HG03060 (cell line): Measurements from ENCODE around the gene FRAS1.
"Not testable (repeated sequence)": the region's sequence is repeated elsewhere in the genome, so short reads cannot be mapped to it uniquely, and the experiment has no call there.

ENCODE experiments used
- ATAC-seq: cut with Tn5 transposase; IDR thresholded peaks from one replicate; pipeline ENCODE4 v1.9.1; 2021; ENCODE audit warnings: low read depth, moderate number of reproducible peaks; ENCODE audit not compliant: unreplicated experiment

Gene FRAS1

GRCh38 chr4:78267790-78268189, 210.7 kb downstream of the FRAS1 start:
- no peak for ATAC-seq

GRCh38 chr4:78268597-78268996, 211.5 kb downstream of the FRAS1 start:
- no peak for ATAC-seq

- ATAC-seq, result not testable (repeated sequence)
Measured at GRCh38 chr4:78275450-78275849, 218.3 kb downstream of the FRAS1 start.

GRCh38 chr4:78286281-78286680, 229.2 kb downstream of the FRAS1 start:
- no peak for ATAC-seq

- ATAC-seq, result no peak
Measured at GRCh38 chr4:78288327-78288726, 231.2 kb downstream of the FRAS1 start.

GRCh38 chr4:78291277-78291676, 234.2 kb downstream of the FRAS1 start:
- ATAC-seq, result no peak

GRCh38 chr4:78292341-78292740, 235.2 kb downstream of the FRAS1 start:
- no peak for ATAC-seq

GRCh38 chr4:78292856-78293255, 235.7 kb downstream of the FRAS1 start:
- ATAC-seq, result no peak

- no peak for ATAC-seq
Measured at GRCh38 chr4:78293348-78293747, 236.2 kb downstream of the FRAS1 start.

- no peak for ATAC-seq
Measured at GRCh38 chr4:78293821-78294301, 236.7 kb downstream of the FRAS1 start.

- no peak for ATAC-seq
Measured at GRCh38 chr4:78296261-78296660, 239.1 kb downstream of the FRAS1 start.

- no peak for ATAC-seq
Measured at GRCh38 chr4:78297116-78297800, 240.1 kb downstream of the FRAS1 start.

GRCh38 chr4:78298618-78299017, 241.5 kb downstream of the FRAS1 start:
- ATAC-seq, result no peak

GRCh38 chr4:78299565-78299972, 242.4 kb downstream of the FRAS1 start:
- ATAC-seq, result no peak

- ATAC-seq, result not testable (repeated sequence)
Measured at GRCh38 chr4:78307263-78307662, 250.1 kb downstream of the FRAS1 start.

- no peak for ATAC-seq
Measured at GRCh38 chr4:78308517-78308916, 251.4 kb downstream of the FRAS1 start.

GRCh38 chr4:78309352-78309751, 252.2 kb downstream of the FRAS1 start:
- ATAC-seq, result no peak

GRCh38 chr4:78310007-78310739, 253.1 kb downstream of the FRAS1 start:
- ATAC-seq, result no peak

GRCh38 chr4:78310740-78311115, 253.6 kb downstream of the FRAS1 start:
- no peak for ATAC-seq

GRCh38 chr4:78311306-78311705, 254.2 kb downstream of the FRAS1 start:
- ATAC-seq, result no peak

GRCh38 chr4:78312989-78313753, 256.0 kb downstream of the FRAS1 start:
- ATAC-seq, result no peak
